Measurements from ENCODE around the gene ERAP2.
"Not testable (repeated sequence)": the region's sequence is repeated elsewhere in the genome, so short reads cannot be mapped to it uniquely, and the experiment has no call there.

ERAP2 gene

GRCh38 chr5:96876292-96876850 lies at the start of gene ERAP2:
ERAP2 (plus strand) TSS chr5:96876500; CDS start chr5:96879686, 3,186 bp downstream.
- DNase-seq: peak; percentile 72

- no peak for DNase-seq
These were observed 47.0 kb upstream of the ERAP2 start for GRCh38 chr5:96829297-96829696.

- DNase-seq: no peak
These were observed 42.3 kb upstream of the ERAP2 start for GRCh38 chr5:96834016-96834415.

GRCh38 chr5:96835791-96836191 lies 40.5 kb upstream of the ERAP2 start:
- no peak for DNase-seq

GRCh38 chr5:96836817-96837216 lies 39.5 kb upstream of the ERAP2 start:
- DNase-seq: no peak

GRCh38 chr5:96837303-96837702 lies 39.0 kb upstream of the ERAP2 start:
- DNase-seq: no peak

- DNase-seq: no peak
These were observed 37.9 kb upstream of the ERAP2 start for GRCh38 chr5:96838201-96839070.

- no peak for DNase-seq
These were observed 37.2 kb upstream of the ERAP2 start for GRCh38 chr5:96839071-96839592.

- not testable (repeated sequence) for DNase-seq
These were observed 34.4 kb upstream of the ERAP2 start for GRCh38 chr5:96841931-96842330.

GRCh38 chr5:96843140-96843539 lies 33.2 kb upstream of the ERAP2 start:
- DNase-seq: no peak

- DNase-seq: peak; percentile 62
These were observed 31.8 kb upstream of the ERAP2 start for GRCh38 chr5:96844481-96844990.

GRCh38 chr5:96851312-96852062 lies 24.8 kb upstream of the ERAP2 start:
- DNase-seq: no peak

- no peak for DNase-seq
These were observed 23.5 kb upstream of the ERAP2 start for GRCh38 chr5:96852759-96853158.

GRCh38 chr5:96854067-96854466 lies 22.2 kb upstream of the ERAP2 start:
- no peak for DNase-seq

- DNase-seq: peak; percentile 44
These were observed 21.0 kb upstream of the ERAP2 start for GRCh38 chr5:96855031-96855872.

- DNase-seq: no peak
These were observed 19.9 kb upstream of the ERAP2 start for GRCh38 chr5:96856371-96856770.

GRCh38 chr5:96857454-96857853 lies 18.8 kb upstream of the ERAP2 start:
- peak; percentile 47 for DNase-seq

- peak; percentile 73 for DNase-seq
These were observed 18.4 kb upstream of the ERAP2 start for GRCh38 chr5:96857924-96858323.

- no peak for DNase-seq
These were observed 16.9 kb upstream of the ERAP2 start for GRCh38 chr5:96859375-96859774.

GRCh38 chr5:96861076-96861475 lies 15.2 kb upstream of the ERAP2 start:
- no peak for DNase-seq

GRCh38 chr5:96863114-96863513 lies 13.2 kb upstream of the ERAP2 start:
- no peak for DNase-seq

- no peak for DNase-seq
These were observed 12.2 kb upstream of the ERAP2 start for GRCh38 chr5:96863949-96864584.
